GM19397 (cell line): ENCODE data around the gene EDN3.
"Not testable (repeated sequence)": the region's sequence is repeated elsewhere in the genome, so short reads cannot be mapped to it uniquely, and the experiment has no call there.

Source experiments
- ATAC-seq: cut with Tn5 transposase; IDR thresholded peaks from one replicate; pipeline ENCODE4 v1.9.1; 2021; ENCODE audit warnings: mild to moderate bottlenecking, moderate library complexity; ENCODE audit not compliant: unreplicated experiment

EDN3 gene

GRCh38 chr20:59334651-59335300 lies 34.4 kb downstream of the EDN3 start:
- no peak for ATAC-seq

GRCh38 chr20:59335377-59335776 lies 35.0 kb downstream of the EDN3 start:
- no peak for ATAC-seq

- no peak for ATAC-seq
These were observed 36.1 kb downstream of the EDN3 start for GRCh38 chr20:59336540-59336939.

GRCh38 chr20:59338444-59338843 lies 38.0 kb downstream of the EDN3 start:
- not testable (repeated sequence) for ATAC-seq

- no peak for ATAC-seq
These were observed 39.9 kb downstream of the EDN3 start for GRCh38 chr20:59340201-59340885.

GRCh38 chr20:59341285-59342022 lies 41.0 kb downstream of the EDN3 start:
- not testable (repeated sequence) for ATAC-seq

- no peak for ATAC-seq
These were observed 41.9 kb downstream of the EDN3 start for GRCh38 chr20:59342023-59342957.

GRCh38 chr20:59346061-59346460 lies 45.6 kb downstream of the EDN3 start:
- ATAC-seq, result no peak

GRCh38 chr20:59349277-59349676 lies 48.9 kb downstream of the EDN3 start:
- ATAC-seq, result no peak

GRCh38 chr20:59350330-59351156 lies 50.1 kb downstream of the EDN3 start:
- ATAC-seq, result no peak

GRCh38 chr20:59351157-59352040 lies 51.0 kb downstream of the EDN3 start:
- ATAC-seq, result no peak

GRCh38 chr20:59352541-59352940 lies 52.1 kb downstream of the EDN3 start:
- no peak for ATAC-seq

GRCh38 chr20:59352990-59353389 lies 52.6 kb downstream of the EDN3 start:
- no peak for ATAC-seq

- no peak for ATAC-seq
These were observed 54.0 kb downstream of the EDN3 start for GRCh38 chr20:59354460-59354859.

GRCh38 chr20:59355242-59355641 lies 54.8 kb downstream of the EDN3 start:
- no peak for ATAC-seq

GRCh38 chr20:59356662-59357165 lies 56.3 kb downstream of the EDN3 start:
- ATAC-seq, result no peak

GRCh38 chr20:59358793-59359192 lies 58.4 kb downstream of the EDN3 start:
- ATAC-seq, result not testable (repeated sequence)

- ATAC-seq, result no peak
These were observed 59.7 kb downstream of the EDN3 start for GRCh38 chr20:59359906-59360725.
